Mesenchymal stem cell (in vitro differentiated cells and primary cell): ENCODE data around the gene ST8SIA5.

Experiments
- DNase-seq: peaks from one replicate; pipeline ENCODE4 v3.0.0-alpha.2; 2013
- H2AFZ ChIP-seq: one replicate; pipeline ENCODE4 v1.6.1; 2013; ENCODE audit warnings: low read depth, mild to moderate bottlenecking, control low read depth, inconsistent platforms, low read length, moderate library complexity
- H2AK5ac ChIP-seq: 2 replicates; pipeline ENCODE4 v1.6.1; 2013; ENCODE audit warnings: low read length, moderate library complexity, mild to moderate bottlenecking, inconsistent platforms; ENCODE audit not compliant: severe bottlenecking
- H2BK120ac ChIP-seq: one replicate; pipeline ENCODE4 v1.6.1; 2013; ENCODE audit warnings: low read depth, mild to moderate bottlenecking, inconsistent platforms, low read length, moderate library complexity
- H2BK12ac ChIP-seq, 2 experiments: one replicate each; pipeline ENCODE4 v1.6.1; 2013; ENCODE audit warnings: inconsistent platforms in 2 of 2, low read length in 2 of 2, mild to moderate bottlenecking in 2 of 2, moderate library complexity in 2 of 2, control low read depth in 1 of 2
- H2BK15ac ChIP-seq: one replicate; pipeline ENCODE4 v1.6.1; 2013; ENCODE audit warnings: mild to moderate bottlenecking, low read depth, inconsistent platforms; ENCODE audit not compliant: poor library complexity, severe bottlenecking
- H2BK5ac ChIP-seq: 2 replicates; pipeline ENCODE4 v1.6.1; 2013; ENCODE audit warnings: low read depth, mild to moderate bottlenecking, low read length, control low read depth, inconsistent platforms; ENCODE audit not compliant: poor library complexity, severe bottlenecking
- H3K14ac ChIP-seq, 2 experiments: one replicate each; pipeline ENCODE4 v1.6.1; 2013; ENCODE audit warnings: inconsistent platforms in 2 of 2, low read length in 2 of 2, control low read depth in 1 of 2, mild to moderate bottlenecking in 1 of 2, moderate library complexity in 1 of 2
- H3K18ac ChIP-seq, 2 experiments: one replicate each; pipeline ENCODE4 v1.6.1; 2013; ENCODE audit warnings: inconsistent platforms in 2 of 2, low read length in 2 of 2, control low read depth in 1 of 2, low read depth in 1 of 2, mild to moderate bottlenecking in 1 of 2
- H3K23ac ChIP-seq, 2 experiments: one replicate each; pipeline ENCODE4 v1.6.1; 2013; ENCODE audit warnings: inconsistent platforms in 2 of 2, low read length in 2 of 2, mild to moderate bottlenecking in 2 of 2, moderate library complexity in 2 of 2, control low read depth in 1 of 2
- H3K27ac ChIP-seq: 2 replicates; pipeline ENCODE4 v1.5.1; 2013; ENCODE audit warnings: mild to moderate bottlenecking, moderate library complexity, low read length, control low read depth, inconsistent platforms; ENCODE audit not compliant: poor library complexity, severe bottlenecking
- H3K27me3 ChIP-seq, 2 experiments: 2 replicates each; pipeline versions ENCODE4 v1.6.1 to v1.7.0; 2013; ENCODE audit warnings: low read length in 2 of 2, mild to moderate bottlenecking in 2 of 2, moderate library complexity in 2 of 2, control low read depth in 1 of 2, inconsistent platforms in 1 of 2; ENCODE audit not compliant: control insufficient read depth in 1 of 2, insufficient read depth in 1 of 2
- H3K36me3 ChIP-seq, 2 experiments: 2 replicates each; pipeline versions ENCODE4 v1.6.1 to v1.7.0; 2013; ENCODE audit warnings: low read length in 2 of 2, control low read depth in 1 of 2, inconsistent platforms in 1 of 2, low read depth in 1 of 2, mild to moderate bottlenecking in 1 of 2; ENCODE audit not compliant: insufficient read depth in 2 of 2, control insufficient read depth in 1 of 2
- H3K4ac ChIP-seq, 2 experiments: one replicate each; pipeline ENCODE4 v1.6.1; 2013; ENCODE audit warnings: inconsistent platforms in 2 of 2, low read length in 2 of 2, mild to moderate bottlenecking in 2 of 2, moderate library complexity in 2 of 2, control low read depth in 1 of 2, low read depth in 1 of 2
- H3K4me1 ChIP-seq: 2 replicates; pipeline ENCODE4 v1.6.1; 2013; ENCODE audit warnings: low read depth, low read length, control low read depth; ENCODE audit not compliant: control insufficient read depth, insufficient read depth
- H3K4me2 ChIP-seq: 2 replicates; pipeline ENCODE4 v1.6.1; 2013; ENCODE audit warnings: low read length, mild to moderate bottlenecking, inconsistent platforms; ENCODE audit not compliant: poor library complexity, severe bottlenecking
- H3K4me3 ChIP-seq, 2 experiments: 2 replicates each; pipeline versions ENCODE4 v1.5.1 to v1.7.0; 2013; ENCODE audit warnings: low read length in 2 of 2, mild to moderate bottlenecking in 2 of 2, control low read depth in 1 of 2, low read depth in 1 of 2; ENCODE audit not compliant: insufficient read depth in 1 of 2
- H3K79me1 ChIP-seq: replicated peaks from 2 replicates; pipeline ENCODE4 v1.6.1; 2013; ENCODE audit warnings: mild to moderate bottlenecking, control low read depth, low read length, inconsistent platforms; ENCODE audit not compliant: poor library complexity, severe bottlenecking
- H3K9ac ChIP-seq: 2 replicates; pipeline ENCODE4 v1.7.0; 2013; ENCODE audit warnings: mild to moderate bottlenecking, low read length, moderate library complexity
- H3K9me3 ChIP-seq: 2 replicates; pipeline ENCODE4 v1.7.0; 2013; ENCODE audit warnings: mild to moderate bottlenecking, low read length; ENCODE audit not compliant: control insufficient read depth
- H4K8ac ChIP-seq: one replicate; pipeline ENCODE4 v1.6.1; 2013; ENCODE audit warnings: inconsistent platforms, mild to moderate bottlenecking, low read length, moderate library complexity
- H4K91ac ChIP-seq: one replicate; pipeline ENCODE4 v1.6.1; 2013; ENCODE audit warnings: mild to moderate bottlenecking, low read length, inconsistent platforms
- whole genome bisulfite sequencing: methylation state at CpG from one replicate; pipeline ENCODE4 v1.1.7; 2013; ENCODE audit warnings: mixed read lengths; 5-methylcytosine and 5-hydroxymethylcytosine counted together

Gene ST8SIA5

GRCh38 chr18:46624127-46624526 lies 132.7 kb downstream of the ST8SIA5 start:
- Histone ChIP-seq H2BK15ac (no peak overlapping the region), H3K27ac (no peak overlapping the region), H3K23ac (no peak overlapping the region), H2AK5ac (no peak overlapping the region), H2BK12ac (no peak overlapping the region), H3K27me3 (peaks cover 20 to 60% of the 10 kb centered on the region in 2 experiments), H2BK120ac (no peak overlapping the region), H2AFZ (no peak overlapping the region), H3K9me3 (no peaks in the 10 kb centered on the region), H3K4me1 (peaks cover 3% of the 10 kb centered on the region), H3K4ac (no peak overlapping the region), H3K36me3 (no peaks in the 10 kb centered on the region), H3K9ac (no peak overlapping the region), H2BK5ac (no peak overlapping the region), H4K91ac (no peak overlapping the region), H3K18ac (no peak overlapping the region), H3K79me1 (no peaks in the 10 kb centered on the region), H3K4me2 (no peak overlapping the region), H4K8ac (no peak overlapping the region), H3K14ac (no peak overlapping the region), H3K4me3 (no peak overlapping the region)
- DNase-seq = no peak
- 93% methylated on average over 6 of the region's 11 CpGs for WGBS

- Histone ChIP-seq H3K4me2 (no peak overlapping the region), H3K4me3 (no peak overlapping the region), H3K4ac (no peak overlapping the region), H2AK5ac (no peak overlapping the region), H3K79me1 (no peaks in the 10 kb centered on the region), H4K8ac (peak overlapping the region; percentile 73), H2BK120ac (no peak overlapping the region), H3K4me1 (peaks cover 3% of the 10 kb centered on the region), H4K91ac (peak overlapping the region; percentile 66), H3K27ac (no peak overlapping the region), H3K36me3 (no peaks in the 10 kb centered on the region), H3K9me3 (no peaks in the 10 kb centered on the region), H2BK5ac (no peak overlapping the region), H2BK12ac (no peak overlapping the region), H3K9ac (no peak overlapping the region), H3K23ac (no peak overlapping the region), H3K18ac (peak overlapping the region in 1 of 2 experiments; percentile 25), H3K14ac (no peak overlapping the region), H2AFZ (no peak overlapping the region), H2BK15ac (no peak overlapping the region), H3K27me3 (peaks cover 22 to 54% of the 10 kb centered on the region in 2 experiments)
- no peak for DNase-seq
- WGBS = 62% methylated on average over 10 of the region's 10 CpGs
Observed at GRCh38 chr18:46623541-46623940, 133.3 kb downstream of the ST8SIA5 start.

- no peak overlapping the region for H2BK5ac ChIP-seq
- peak; percentile 6 for DNase-seq
- no peak overlapping the region for H3K14ac ChIP-seq
- H3K36me3 ChIP-seq = no peaks in the 10 kb centered on the region
- H3K18ac ChIP-seq = no peak overlapping the region
- peaks cover 22 to 49% of the 10 kb centered on the region in 2 experiments for H3K27me3 ChIP-seq
- no peak overlapping the region for H3K27ac ChIP-seq
- H2BK12ac ChIP-seq = no peak overlapping the region
- H3K4me3 ChIP-seq = no peak overlapping the region
- no peak overlapping the region for H2AK5ac ChIP-seq
- H4K91ac ChIP-seq = no peak overlapping the region
- no peak overlapping the region for H2BK15ac ChIP-seq
- H3K4ac ChIP-seq = no peak overlapping the region
- no peaks in the 10 kb centered on the region for H3K79me1 ChIP-seq
- peaks cover 3% of the 10 kb centered on the region for H3K4me1 ChIP-seq
- no peak overlapping the region for H3K9ac ChIP-seq
- H2BK120ac ChIP-seq = no peak overlapping the region
- H3K23ac ChIP-seq = no peak overlapping the region
- H3K4me2 ChIP-seq = no peak overlapping the region
- no peak overlapping the region for H4K8ac ChIP-seq
- H3K9me3 ChIP-seq = no peaks in the 10 kb centered on the region
- WGBS = 92% methylated on average over 3 of the region's 3 CpGs
- no peak overlapping the region for H2AFZ ChIP-seq
Observed at GRCh38 chr18:46622999-46623398, 133.9 kb downstream of the ST8SIA5 start.

- WGBS = 92% methylated on average over 4 of the region's 4 CpGs
- no peaks in the 10 kb centered on the region for H3K79me1 ChIP-seq
- H2BK12ac ChIP-seq = no peak overlapping the region
- DNase-seq = no peak
- no peak overlapping the region for H3K9ac ChIP-seq
- H3K36me3 ChIP-seq = no peaks in the 10 kb centered on the region
- no peak overlapping the region for H2AK5ac ChIP-seq
- H3K4me1 ChIP-seq = peaks cover 3% of the 10 kb centered on the region
- no peak overlapping the region for H3K4me2 ChIP-seq
- no peak overlapping the region for H3K27ac ChIP-seq
- no peak overlapping the region for H3K23ac ChIP-seq
- no peak overlapping the region for H2BK120ac ChIP-seq
- H2BK5ac ChIP-seq = no peak overlapping the region
- no peak overlapping the region for H3K14ac ChIP-seq
- no peak overlapping the region for H4K91ac ChIP-seq
- H2AFZ ChIP-seq = no peak overlapping the region
- H3K4me3 ChIP-seq = no peak overlapping the region
- H2BK15ac ChIP-seq = no peak overlapping the region
- no peaks in the 10 kb centered on the region for H3K9me3 ChIP-seq
- H3K4ac ChIP-seq = no peak overlapping the region
- H3K27me3 ChIP-seq = peaks cover 22 to 48% of the 10 kb centered on the region in 2 experiments
- H4K8ac ChIP-seq = no peak overlapping the region
- H3K18ac ChIP-seq = no peak overlapping the region
Observed at GRCh38 chr18:46622451-46622850, 134.4 kb downstream of the ST8SIA5 start.
